ENCODE results near the gene MORC4. TPM values are rescaled to one million over a fixed set of nuclear protein-coding genes. Genes with fewer than 3 reads are reported as not detected.
A peak's percentile ranks its signal among the peaks of the same experiment; 100 is the strongest.

The MORC4 gene
- total RNA-seq, 2 experiments from 2014 or later: 7.3 to 8.4 TPM

DNA sequence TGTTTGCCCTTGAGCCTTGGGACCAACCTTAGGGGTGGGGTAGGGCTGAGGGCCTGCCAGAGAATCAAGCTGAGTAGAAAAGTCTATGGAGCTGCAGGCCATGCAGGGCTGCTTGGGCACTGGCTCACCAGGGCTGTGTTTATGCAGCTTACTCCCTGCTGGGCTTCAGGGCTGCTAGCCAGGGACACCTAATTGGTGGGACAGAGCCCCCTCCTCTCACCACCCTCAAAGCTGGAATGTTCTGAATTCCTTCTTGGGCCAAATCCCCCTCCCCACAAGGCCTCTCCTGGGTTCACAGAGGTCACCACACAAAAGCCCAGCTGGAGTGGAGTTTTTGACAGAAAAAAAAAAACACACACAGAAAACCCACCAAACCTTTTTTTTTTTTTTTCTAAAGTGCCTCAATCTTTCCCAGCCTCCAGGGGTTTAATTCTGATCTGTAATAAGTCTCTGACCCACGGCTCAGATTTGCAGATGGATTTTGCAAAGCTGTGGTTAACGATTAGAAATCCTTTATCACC, 80.0 kb downstream of the MORC4 start, which contains the start of gene CLDN2:
TSS of gene CLDN2 (plus strand) at position 471 of the 521 bp plus-strand sequence. CDS start 7,827 bp downstream, outside the sequence.
- Mint-ChIP-seq H3K27ac (no peak within 1 kb of the TSS), H3K4me3 (no peak within 1 kb of the TSS), H3K27me3 (peaks cover 7% of the 10 kb centered on the region), H3K4me1 (peaks cover 6% of the 10 kb centered on the region), H3K9me3 (ENCODE audit: low read depth) (no peaks in the 10 kb centered on the region), H3K36me3 (no peaks in the 10 kb centered on the region)
- CTCF ChIA-PET: no interaction called here
- no peak for ATAC-seq
- no peak for DNase-seq

DNA sequence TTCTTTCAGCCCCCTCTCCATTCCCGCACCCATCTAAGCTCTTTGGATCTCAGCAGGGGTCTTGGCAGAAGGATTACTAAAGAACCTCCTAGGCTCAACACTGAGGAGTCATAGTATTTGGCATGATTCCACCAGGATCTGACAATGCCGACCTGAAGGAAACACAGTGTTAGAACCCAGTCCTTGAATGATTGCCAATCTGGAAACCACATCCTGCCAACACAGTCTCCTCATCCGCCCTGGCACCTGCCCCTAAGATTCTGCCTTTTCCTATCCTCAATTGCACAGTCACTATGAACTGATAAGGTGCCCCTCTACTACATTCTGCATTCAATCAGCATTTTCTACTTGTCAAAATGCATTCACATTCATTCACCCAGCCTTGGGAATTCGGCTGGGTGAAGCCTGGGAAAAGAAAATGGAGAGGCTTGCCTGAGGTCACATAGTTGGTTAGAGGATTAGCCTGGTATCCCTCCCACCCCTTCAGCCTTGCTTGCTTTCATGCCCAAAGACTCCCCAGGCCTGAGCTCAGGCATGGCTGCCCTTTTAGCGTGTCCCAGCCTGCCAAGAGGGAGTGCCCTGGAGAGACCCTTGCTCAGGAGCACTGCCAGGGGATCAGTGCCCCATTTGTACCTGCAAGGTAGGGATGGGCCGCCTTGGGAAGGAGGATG, 82.0 kb downstream of the MORC4 start:
- no peaks in the 10 kb centered on the region for H3K36me3 Mint-ChIP-seq
- H3K4me3 Mint-ChIP-seq: no peak overlapping the region
- H3K27me3 Mint-ChIP-seq: peaks cover 7% of the 10 kb centered on the region
- no peak for ATAC-seq
- CTCF ChIA-PET: no interaction called here
- no peak overlapping the region for H3K27ac Mint-ChIP-seq
- H3K9me3 Mint-ChIP-seq (ENCODE audit: low read depth): no peaks in the 10 kb centered on the region
- DNase-seq: no peak
- H3K4me1 Mint-ChIP-seq: peaks cover 6% of the 10 kb centered on the region

DNA sequence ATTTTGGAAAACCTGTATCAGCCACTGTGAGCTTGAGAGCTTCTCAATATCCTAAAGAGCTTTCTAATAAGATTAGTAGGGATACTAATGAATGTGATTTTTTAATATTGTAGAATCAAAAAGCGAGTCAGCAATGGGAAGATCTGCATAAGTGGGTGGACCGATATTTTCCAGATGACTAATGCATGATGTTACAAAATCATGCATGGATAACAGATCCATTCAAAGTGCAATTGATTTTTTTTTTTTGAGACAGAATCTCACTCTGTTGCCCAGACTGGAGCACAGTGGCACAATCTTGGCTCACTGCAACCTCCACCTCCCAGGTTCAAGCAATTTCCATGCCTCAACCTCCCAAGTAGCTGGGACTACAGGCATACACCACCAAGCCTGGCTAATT, 87.1 kb downstream of the MORC4 start:
- DNase-seq (no peak), ATAC-seq (no peak)
- no peak overlapping the region for H3K4me3 Mint-ChIP-seq
- CTCF ChIA-PET: no interaction called here
- H3K4me1 Mint-ChIP-seq: peaks cover 5% of the 10 kb centered on the region
- no peaks in the 10 kb centered on the region for H3K9me3 Mint-ChIP-seq (ENCODE audit: low read depth)
- peaks cover 7% of the 10 kb centered on the region for H3K27me3 Mint-ChIP-seq
- H3K27ac Mint-ChIP-seq: no peak overlapping the region
- no peaks in the 10 kb centered on the region for H3K36me3 Mint-ChIP-seq

DNA sequence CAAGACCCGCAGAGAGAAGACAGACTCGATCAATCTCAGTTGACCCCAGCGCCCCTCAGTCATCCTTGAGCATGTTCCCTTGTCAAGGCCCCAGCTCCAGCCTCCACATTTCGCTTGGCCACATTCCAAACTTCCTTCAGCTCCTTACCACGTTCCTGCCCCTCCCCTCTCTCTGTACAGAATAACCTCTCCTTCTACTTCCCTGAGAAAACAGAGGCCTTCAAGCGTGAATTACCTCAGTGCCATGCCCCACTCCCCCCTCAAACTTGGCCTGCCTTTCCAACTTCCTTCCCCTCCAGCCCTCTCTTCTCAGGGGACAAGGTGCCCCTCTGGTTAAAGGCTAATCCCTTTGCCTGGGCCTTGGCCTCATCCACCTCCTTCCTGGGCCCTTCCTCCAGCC, 93.7 kb downstream of the MORC4 start:
- no peak for DNase-seq
- no peaks in the 10 kb centered on the region for H3K9me3 Mint-ChIP-seq (ENCODE audit: low read depth)
- ATAC-seq: no peak
- CTCF ChIA-PET: no interaction called here
- H3K27ac Mint-ChIP-seq: no peak overlapping the region
- H3K36me3 Mint-ChIP-seq: no peaks in the 10 kb centered on the region
- no peaks in the 10 kb centered on the region for H3K4me1 Mint-ChIP-seq
- no peak overlapping the region for H3K4me3 Mint-ChIP-seq
- H3K27me3 Mint-ChIP-seq: no peaks in the 10 kb centered on the region

DNA sequence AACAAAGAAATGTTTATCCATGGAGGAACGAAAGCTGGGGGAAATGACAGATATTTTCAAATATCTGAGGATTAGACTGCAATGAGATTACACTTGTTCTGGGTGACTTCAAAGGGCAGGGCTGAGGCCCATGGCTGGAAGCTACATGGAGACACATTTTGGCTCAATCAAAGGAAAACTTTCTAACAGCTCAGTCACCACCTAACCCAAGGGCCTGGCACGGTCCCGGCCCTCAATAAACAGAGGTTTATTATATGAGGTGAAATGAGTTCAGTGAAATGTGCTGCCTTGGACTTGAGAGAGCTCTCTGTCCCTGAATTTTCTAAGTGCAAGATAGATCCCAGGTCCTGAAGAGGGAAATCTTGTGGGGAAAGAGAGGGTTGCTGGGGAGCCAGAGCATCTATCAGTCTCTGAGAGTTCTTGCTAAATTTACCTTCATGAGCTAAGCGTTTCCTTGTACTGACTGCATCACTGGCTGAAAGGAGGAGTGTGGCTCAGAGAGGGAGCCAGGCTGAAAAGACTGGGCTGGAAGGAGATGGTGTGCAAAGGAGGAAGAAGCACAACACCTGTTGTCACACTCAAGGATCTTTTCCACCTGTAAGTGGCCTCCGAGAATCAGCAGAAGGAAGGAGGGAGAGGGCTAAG, 94.8 kb downstream of the MORC4 start:
- DNase-seq (no peak), ATAC-seq (no peak)
- no peaks in the 10 kb centered on the region for H3K36me3 Mint-ChIP-seq
- H3K9me3 Mint-ChIP-seq (ENCODE audit: low read depth): no peaks in the 10 kb centered on the region
- no peaks in the 10 kb centered on the region for H3K27me3 Mint-ChIP-seq
- H3K27ac Mint-ChIP-seq: no peak overlapping the region
- CTCF ChIA-PET: interaction anchor here (1.0 kb wide), 1 partner anchor 11 kb away, joined by 3 read pairs; no protein-coding TSS in a partner anchor
- H3K4me1 Mint-ChIP-seq: no peaks in the 10 kb centered on the region
- no peak overlapping the region for H3K4me3 Mint-ChIP-seq

DNA sequence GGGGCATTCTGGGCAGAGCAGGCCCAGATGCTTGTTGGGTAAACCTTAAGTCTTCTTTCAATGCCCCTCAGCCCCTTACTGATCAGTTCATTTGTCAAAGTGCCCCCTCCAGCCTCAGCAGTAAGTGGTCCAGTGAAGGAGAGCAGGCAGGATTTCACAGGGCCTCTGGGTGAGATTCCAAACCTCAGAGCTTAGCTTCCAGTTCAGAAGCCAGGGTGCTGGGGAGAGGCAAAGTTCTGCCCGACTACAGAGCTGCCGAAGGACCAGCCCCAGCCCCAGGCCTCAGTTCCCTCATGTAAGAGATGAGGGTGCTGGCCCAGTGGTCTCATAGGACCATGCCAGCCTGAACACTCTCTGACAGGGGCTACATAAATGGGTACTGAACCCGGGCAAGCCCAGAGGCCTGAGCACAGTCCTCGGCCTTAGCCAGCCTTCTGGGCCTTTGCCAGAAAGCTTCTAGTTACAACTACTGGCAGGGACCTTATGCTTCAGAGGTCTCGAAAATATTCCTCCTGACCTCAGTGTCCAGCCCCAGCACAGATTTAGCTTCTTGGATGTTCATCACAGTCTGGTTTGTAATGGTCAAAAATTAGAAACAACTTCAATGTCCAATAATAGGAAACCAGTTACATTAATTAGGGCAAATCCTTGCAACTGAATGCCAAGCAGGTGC, 96.0 kb downstream of the MORC4 start:
- CTCF ChIA-PET: interaction anchor here (2.0 kb wide), 1 partner anchor 10 kb away, joined by 6 read pairs; no protein-coding TSS in a partner anchor
- H3K4me3 Mint-ChIP-seq: no peak overlapping the region
- no peak overlapping the region for H3K27ac Mint-ChIP-seq
- no peak for ATAC-seq
- no peaks in the 10 kb centered on the region for H3K36me3 Mint-ChIP-seq
- H3K27me3 Mint-ChIP-seq: no peaks in the 10 kb centered on the region
- H3K9me3 Mint-ChIP-seq (ENCODE audit: low read depth): no peaks in the 10 kb centered on the region
- no peak for DNase-seq
- no peaks in the 10 kb centered on the region for H3K4me1 Mint-ChIP-seq

DNA sequence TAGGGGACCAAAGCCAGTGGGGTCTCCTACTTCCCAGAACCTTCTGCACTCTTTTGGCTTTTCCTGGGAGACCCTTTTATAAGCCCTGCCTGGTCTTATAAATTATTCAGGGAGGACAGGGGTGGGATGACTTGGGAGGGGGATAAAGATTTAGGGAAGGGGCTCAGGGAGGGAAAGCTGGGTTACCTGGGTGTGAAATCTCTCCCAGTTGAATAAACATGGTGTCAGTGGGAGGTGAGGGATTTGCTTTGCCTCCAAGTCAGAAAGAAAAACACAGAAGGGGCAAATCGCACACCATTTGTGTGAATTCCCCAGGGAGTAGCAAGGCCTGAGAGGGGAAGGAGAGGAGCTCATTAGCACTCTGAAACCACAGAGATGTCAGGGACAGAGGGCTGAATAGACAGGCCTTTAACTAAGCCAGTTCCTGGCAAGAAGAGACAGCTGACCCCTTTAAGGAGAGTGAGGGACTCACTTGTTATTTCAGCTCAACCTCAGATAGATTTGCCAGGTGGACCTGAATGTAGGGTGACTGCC, 96.7 kb downstream of the MORC4 start, which contains the start of gene RIPPLY1:
TSS of gene RIPPLY1 (minus strand) at position 51 of the 534 bp plus-strand sequence. CDS start 54 bp downstream, outside the sequence.
- no peak for ATAC-seq
- CTCF ChIA-PET: interaction anchor here (2.0 kb wide), 1 partner anchor 9 kb away, joined by 6 read pairs; no protein-coding TSS in a partner anchor
- H3K4me1 Mint-ChIP-seq: no peaks in the 10 kb centered on the region

DNA sequence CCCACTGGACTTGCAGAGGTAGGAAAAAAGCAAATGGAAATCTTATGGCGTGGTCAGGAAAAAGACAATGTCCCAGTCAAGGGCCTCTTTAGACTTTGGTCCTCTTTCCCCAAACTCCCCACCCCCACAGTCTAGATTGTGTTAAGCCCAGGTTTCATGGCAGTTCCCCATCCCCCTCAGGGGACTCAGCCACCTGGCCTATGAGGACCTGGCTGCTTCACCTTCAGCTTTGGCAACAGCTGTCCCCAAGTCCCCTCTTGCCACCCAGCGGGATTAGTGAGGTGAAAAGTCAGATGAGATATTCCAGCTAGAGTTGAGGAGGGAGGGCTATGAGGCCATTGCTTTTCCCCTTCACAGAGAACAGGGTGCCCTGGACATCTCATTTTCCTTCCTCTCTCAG, 97.3 kb downstream of the MORC4 start:
- ATAC-seq (no peak), DNase-seq (no peak)
- no peak overlapping the region for H3K4me3 Mint-ChIP-seq
- CTCF ChIA-PET: interaction anchor here (2.0 kb wide), 1 partner anchor 9 kb away, joined by 6 read pairs; no protein-coding TSS in a partner anchor
- H3K9me3 Mint-ChIP-seq (ENCODE audit: low read depth): no peaks in the 10 kb centered on the region
- H3K4me1 Mint-ChIP-seq: no peaks in the 10 kb centered on the region
- H3K36me3 Mint-ChIP-seq: no peaks in the 10 kb centered on the region
- H3K27me3 Mint-ChIP-seq: no peaks in the 10 kb centered on the region
- no peak overlapping the region for H3K27ac Mint-ChIP-seq

More for the DNA sequence above, 96.7 kb downstream of the MORC4 start, which contains the start of gene RIPPLY1:
- H3K27ac Mint-ChIP-seq: no peak within 1 kb of the TSS
- no peaks in the 10 kb centered on the region for H3K36me3 Mint-ChIP-seq
- H3K4me3 Mint-ChIP-seq: no peak within 1 kb of the TSS
- H3K27me3 Mint-ChIP-seq: no peaks in the 10 kb centered on the region
- no peaks in the 10 kb centered on the region for H3K9me3 Mint-ChIP-seq (ENCODE audit: low read depth)
- no peak for DNase-seq

DNA sequence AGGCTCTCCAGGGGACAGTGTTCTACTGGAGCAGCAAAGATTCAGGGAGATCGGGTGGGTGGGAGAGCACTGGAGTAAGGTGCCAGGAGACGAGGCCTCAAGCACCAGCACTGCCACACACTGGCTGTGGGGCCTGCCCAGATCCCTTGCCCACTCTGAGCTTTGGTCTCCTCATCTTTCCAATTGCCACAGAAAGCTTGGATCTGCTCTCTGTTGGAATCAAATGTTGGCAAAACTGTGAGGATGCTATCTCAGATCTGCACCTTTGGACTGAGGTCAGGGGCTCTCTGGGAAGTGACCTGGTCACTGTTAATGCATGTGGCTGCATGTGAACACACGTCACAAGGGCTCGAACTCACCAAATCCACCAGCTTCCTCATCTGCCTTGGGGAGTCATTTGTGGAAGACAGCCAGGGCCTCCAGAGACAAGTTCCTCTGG, 98.2 kb downstream of the MORC4 start:
- H3K4me1 Mint-ChIP-seq: no peaks in the 10 kb centered on the region
- H3K27ac Mint-ChIP-seq: no peak overlapping the region
- ATAC-seq: no peak
- DNase-seq: no peak
- H3K9me3 Mint-ChIP-seq (ENCODE audit: low read depth): no peaks in the 10 kb centered on the region
- CTCF ChIA-PET: interaction anchor here (2.0 kb wide), 1 partner anchor 8 kb away, joined by 6 read pairs; no protein-coding TSS in a partner anchor
- H3K36me3 Mint-ChIP-seq: no peaks in the 10 kb centered on the region
- no peak overlapping the region for H3K4me3 Mint-ChIP-seq
- no peaks in the 10 kb centered on the region for H3K27me3 Mint-ChIP-seq

DNA sequence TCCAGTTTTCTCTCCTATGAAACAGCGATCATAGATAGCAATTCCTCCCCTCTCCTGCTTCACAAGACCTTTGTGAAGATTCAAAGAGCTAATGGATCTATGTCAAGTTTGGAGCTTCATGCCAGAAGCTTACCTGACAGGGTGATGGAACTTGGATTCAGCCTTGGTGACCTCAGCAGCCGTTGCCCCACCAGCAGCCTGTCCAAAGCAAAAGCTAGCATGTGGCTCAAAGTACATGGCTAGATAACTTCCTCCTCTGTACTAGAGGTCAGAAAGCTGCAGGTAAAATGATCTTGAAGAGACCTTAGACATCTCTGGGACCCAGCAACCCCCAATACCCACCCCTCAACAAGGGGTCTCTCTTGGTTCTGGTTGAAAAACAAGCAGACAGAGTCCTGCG, 98.7 kb downstream of the MORC4 start:
- no peaks in the 10 kb centered on the region for H3K4me1 Mint-ChIP-seq
- CTCF ChIA-PET: no interaction called here
- no peaks in the 10 kb centered on the region for H3K9me3 Mint-ChIP-seq (ENCODE audit: low read depth)
- H3K27me3 Mint-ChIP-seq: no peaks in the 10 kb centered on the region
- ATAC-seq: no peak
- no peaks in the 10 kb centered on the region for H3K36me3 Mint-ChIP-seq
- no peak overlapping the region for H3K27ac Mint-ChIP-seq
- DNase-seq: no peak
- no peak overlapping the region for H3K4me3 Mint-ChIP-seq

DNA sequence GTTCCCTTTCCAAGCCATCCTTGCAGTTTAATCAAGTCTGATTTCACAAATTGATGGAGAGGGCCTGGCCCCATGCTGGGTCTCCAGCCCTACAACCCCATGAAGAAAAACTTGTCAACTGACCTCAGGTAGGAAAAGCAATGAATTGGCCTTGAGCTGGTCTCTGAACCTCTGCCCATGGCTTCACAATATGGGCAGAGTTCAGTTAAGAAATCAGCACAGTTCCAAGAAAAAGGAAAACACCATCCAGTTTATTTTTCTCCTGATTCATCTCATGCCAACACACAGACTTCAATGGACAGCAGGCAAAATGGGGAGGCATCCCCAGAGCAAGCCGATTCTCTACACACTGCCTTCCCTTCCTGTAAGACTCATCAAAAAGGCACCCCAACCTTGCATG, 100.2 kb downstream of the MORC4 start:
- CTCF ChIA-PET: interaction anchor here (0.7 kb wide), 1 partner anchor 817 kb away, joined by 3 read pairs; no protein-coding TSS in a partner anchor
- Mint-ChIP-seq H3K36me3 (no peaks in the 10 kb centered on the region), H3K27ac (no peak overlapping the region), H3K9me3 (ENCODE audit: low read depth) (no peaks in the 10 kb centered on the region), H3K27me3 (no peaks in the 10 kb centered on the region), H3K4me3 (no peak overlapping the region), H3K4me1 (no peaks in the 10 kb centered on the region)
- DNase-seq (no peak), ATAC-seq (no peak)

DNA sequence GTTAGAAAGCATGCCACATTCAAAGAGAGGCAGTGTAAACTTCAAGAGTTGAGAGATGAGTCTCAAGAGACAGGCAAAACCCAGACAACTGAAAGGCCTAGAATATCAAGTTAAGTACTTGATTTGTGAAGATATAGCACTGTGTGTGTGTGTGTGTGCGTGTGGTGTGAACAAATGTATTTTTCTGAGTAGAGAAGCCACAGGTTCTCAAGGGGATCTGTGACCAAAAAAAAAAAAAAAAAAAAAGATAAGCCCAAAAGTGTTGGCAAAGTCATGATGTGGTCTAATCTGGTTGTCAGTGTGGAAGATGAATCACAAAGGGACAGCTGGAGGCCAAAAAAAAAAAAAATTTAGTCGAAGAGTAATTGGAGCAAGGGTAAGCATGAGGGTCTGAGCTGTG, 100.7 kb downstream of the MORC4 start:
- no peaks in the 10 kb centered on the region for H3K9me3 Mint-ChIP-seq (ENCODE audit: low read depth)

DNA sequence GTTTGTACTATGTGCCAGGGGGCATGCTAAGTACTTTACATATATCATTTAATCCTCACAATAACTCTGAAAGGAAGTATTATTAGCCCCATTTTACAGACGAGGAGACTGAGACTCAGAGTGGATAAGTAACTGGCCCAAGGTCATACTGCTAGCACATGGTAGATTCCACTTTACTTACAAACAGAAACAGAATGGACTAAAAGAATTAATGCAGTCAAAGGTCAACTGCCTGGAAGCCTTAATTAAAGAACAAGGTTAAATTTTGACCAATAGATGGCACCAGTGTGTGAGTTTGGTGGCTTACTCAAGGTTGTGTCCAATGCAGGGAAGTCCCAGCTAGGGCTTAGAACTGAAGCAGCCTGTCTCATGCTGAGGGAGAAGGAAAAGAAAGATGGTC, 101.5 kb downstream of the MORC4 start:
- Mint-ChIP-seq H3K36me3 (no peaks in the 10 kb centered on the region), H3K4me3 (no peak overlapping the region), H3K9me3 (ENCODE audit: low read depth) (no peaks in the 10 kb centered on the region), H3K4me1 (no peaks in the 10 kb centered on the region), H3K27ac (no peak overlapping the region), H3K27me3 (no peaks in the 10 kb centered on the region)
- CTCF ChIA-PET: interaction anchor here (0.6 to 1.7 kb wide), 4 partner anchors 11 to 386 kb away, joined by 3 read pairs; no protein-coding TSS in a partner anchor
- DNase-seq: no peak
- ATAC-seq: peak; percentile 53

More for the DNA sequence above, 100.7 kb downstream of the MORC4 start:
- Mint-ChIP-seq H3K27me3 (no peaks in the 10 kb centered on the region), H3K27ac (no peak overlapping the region), H3K36me3 (no peaks in the 10 kb centered on the region), H3K4me1 (no peaks in the 10 kb centered on the region), H3K4me3 (no peak overlapping the region)
- ATAC-seq (no peak), DNase-seq (no peak)
- CTCF ChIA-PET: interaction anchor here (0.7 to 1.1 kb wide), 2 partner anchors 47 to 818 kb away, joined by 3 read pairs; no protein-coding TSS in a partner anchor

Data from activated CD8-positive, alpha-beta memory T cell treated with anti-CD3 and anti-CD28 coated beads, Interleukin-2, amount 10 ng/mL, durations not matched to agents 7 days and 5 days (primary cell).